NCI-H460 (cell line): ENCODE results near the gene SETD3. TPM values are rescaled to one million over a fixed set of nuclear protein-coding genes. Genes with fewer than 3 reads are reported as not detected.

Experiments
- DNase-seq: peaks from one replicate; pipeline ENCODE4 v3.0.0-alpha.2; 2016; ENCODE audit warnings: low read depth; ENCODE audit errors: extremely low read depth
- total RNA-seq: library from RNA; depleted of rRNA; stranded (reverse); fragments of >200 nt; shearing (Covaris generic); gene quantifications from 2 replicates; pipeline ENCODE4 v1.2.3, GENCODE V29; 2014

The SETD3 gene
- total RNA-seq, 1 experiment from 2014 or later: 60.5 TPM

DNA sequence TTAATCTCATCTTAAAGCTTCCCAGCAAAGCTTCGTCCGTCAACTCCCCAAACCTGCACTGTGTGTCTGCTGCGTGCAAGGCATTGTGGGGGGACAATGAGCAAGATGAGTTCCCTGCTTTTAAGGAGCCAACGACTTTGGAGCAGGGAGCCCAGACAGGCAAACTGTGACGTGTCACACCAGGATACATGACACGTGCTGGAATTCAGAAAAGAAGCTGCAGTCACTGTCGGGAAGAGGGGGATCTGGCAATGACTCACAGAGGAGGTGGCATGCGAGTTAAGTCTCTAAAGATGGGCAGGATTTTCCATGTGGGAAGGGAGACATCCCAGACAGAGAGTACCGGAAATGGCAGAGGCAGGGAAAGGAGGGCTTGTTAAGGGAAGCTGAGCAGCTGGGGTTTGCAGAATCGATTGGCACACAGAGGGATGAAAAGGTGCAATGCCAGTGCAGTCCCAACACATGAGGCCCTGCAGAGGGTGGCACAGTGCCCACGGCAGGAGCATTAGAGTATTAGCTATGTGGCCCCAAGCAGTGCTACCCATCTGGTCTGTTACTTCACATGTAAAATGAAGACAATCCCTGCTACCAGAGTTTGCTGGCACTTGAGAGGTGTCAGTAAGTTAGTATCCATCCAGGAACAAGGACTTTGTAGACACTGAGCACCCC lies 52.9 kb downstream of the SETD3 start:
- no peak for DNase-seq

DNA sequence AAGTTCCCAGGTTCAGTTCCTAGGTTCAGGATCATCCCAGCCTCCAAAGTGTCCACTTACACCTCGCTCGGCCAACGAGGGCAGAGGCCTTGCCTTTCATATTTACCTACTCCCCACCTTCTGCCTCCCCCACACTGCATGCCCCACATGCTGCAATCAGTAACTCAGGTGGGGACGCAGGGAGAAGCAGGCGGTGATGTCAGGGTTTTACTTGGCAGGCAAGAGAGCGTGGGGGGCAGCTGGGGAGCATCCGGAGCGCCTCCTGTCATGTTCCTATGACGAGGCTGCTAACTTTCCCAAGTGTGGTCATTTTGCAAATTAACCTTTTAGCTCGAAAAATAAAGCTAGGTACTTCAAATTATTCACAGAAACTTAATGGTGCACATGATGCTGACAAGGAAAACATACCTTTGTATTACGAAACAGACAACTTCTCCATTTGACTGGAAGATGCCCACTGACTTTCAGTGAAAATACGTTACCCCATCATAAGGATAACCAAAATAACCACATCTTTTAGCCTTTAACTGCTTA lies 53.8 kb downstream of the SETD3 start:
- no peak for DNase-seq

DNA sequence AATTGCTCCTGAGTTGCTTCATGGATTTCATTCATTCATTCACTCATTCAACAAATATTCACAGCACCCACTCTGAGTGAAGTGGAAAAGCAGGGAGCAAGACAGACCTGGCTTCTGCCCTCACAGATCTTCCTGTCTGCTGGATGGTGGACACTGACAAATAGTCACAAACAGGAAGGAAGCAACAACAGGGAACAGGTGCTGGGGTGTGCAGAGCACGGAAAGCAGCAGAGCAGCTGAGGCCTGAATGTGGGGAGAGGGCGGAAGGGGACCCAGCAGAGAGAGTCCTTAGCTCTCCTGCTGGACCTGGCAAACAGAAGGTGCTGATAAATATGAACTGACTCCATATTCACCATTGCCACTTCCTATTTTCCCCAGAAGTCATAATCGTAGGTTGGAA lies 54.4 kb downstream of the SETD3 start:
- DNase-seq: no peak

DNA sequence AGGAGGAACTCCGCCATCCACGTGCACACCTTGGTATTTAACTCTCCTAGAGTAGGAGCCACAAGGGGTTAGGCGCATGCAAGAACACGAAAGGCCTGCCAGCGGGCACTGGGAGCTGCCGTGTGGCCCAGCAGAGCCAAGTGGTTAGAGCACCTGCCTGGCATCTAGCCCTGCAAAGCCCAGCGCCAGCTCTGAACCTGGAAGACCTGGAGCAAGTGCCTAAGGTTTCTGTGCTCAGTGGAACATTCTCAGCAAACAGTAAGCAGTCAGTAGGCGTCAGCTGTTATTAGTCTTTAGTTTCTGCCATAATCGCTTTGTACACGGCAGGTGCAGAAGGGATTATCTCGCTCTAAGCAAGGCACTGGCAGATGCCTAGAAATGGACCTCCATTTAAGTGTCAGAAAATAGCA lies 55.4 kb downstream of the SETD3 start:
- no peak for DNase-seq

DNA sequence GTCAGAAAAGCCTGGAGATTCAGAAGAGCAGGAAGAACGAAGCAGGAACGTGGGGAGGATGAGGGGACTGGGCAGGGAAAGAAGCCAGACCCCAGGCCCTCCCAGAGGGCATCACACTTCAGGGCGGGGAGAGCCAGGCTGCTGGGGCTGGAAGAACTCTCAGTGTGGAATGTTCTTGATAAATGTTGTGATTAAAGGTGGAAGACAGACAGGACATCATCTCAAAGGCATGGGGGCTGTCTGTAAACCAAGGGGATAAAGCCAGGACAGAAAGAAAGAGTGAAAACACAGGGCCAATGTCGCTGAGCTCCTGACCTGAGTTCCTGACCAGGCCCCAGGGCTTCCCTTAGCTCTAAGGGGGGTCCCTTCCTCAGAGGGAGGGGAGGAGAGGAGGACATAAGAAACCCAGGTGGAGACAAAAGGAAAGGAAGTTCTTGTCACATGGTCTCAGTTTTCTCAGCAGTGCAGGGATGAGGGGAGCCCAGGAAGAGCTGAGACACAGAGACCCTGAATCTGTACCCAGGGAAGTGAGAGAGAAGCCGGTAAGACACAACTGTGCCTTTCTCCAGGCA lies 56.3 kb downstream of the SETD3 start:
- DNase-seq: no peak

DNA sequence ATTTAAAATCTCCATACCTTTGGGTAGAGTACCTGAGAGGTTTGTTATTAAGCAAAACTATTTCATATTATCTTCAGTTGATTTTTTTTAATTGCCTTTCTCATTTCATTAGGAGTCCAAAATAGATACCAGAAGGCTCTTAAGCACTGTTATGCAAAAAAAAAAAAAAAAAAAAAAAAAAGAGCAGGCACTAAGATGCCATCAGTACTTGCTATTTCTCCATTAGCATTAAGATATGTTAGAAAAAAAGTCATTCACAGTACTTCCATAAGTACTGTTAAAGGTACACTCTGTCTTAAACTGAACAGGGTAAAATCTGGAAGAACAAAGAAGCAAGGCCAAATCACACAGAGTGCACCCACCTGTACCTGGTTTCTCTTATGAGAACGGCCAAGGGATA lies 57.2 kb downstream of the SETD3 start:
- DNase-seq: no peak

DNA sequence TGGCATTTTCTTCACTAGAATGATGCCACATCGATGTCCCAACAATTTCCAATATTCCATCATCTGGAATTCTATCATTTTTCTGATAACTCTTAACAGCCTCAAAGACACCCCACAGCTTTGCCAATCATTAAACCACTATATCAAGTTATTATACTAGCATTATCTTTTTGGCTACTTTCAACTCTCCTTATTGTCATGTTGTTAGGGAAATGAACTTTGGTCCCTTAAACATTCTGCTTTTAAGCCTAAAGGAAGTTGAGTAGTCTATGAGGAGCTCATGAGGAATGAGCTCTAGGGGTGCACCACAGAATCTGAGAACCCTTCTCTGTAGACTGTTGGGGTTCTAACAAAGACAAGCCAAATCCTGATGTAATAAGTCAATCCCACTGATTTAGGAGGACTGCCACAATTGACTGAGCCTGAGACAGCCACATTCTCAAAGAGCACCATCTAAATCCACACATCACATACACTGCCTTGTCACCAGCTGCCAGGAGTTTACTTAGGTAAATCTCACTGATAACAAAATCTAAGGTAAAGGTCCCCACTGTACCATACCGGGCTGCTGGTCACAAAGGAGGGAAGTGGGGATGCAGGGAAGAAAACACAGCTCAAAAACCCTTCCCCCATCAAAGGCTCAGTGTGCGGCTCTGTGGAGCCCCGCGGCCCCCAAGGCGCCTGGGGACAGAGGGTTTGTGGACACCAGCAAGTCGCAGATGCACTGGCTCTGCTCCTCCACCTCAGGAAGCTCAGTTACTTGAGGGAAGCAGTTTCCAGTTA lies 58.2 kb downstream of the SETD3 start:
- no peak for DNase-seq

DNA sequence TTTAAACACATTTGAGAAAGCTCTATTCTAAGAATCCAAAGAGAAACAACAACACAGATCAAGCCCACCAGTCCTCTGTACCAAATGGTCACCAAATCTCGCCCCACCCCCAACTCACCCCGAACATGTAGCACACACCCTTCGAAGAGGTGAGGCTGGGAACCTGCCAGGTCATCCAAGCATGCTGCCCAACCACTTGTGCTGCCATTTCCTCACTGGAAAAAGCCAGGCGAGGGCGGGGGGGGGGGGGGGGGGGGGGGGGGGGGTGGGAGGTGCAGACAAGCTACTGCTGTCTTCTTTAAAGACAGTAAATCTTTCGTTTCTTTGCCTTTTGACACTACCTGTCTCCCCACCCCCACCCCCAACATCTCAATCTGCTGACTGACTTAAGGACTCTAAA lies 59.9 kb downstream of the SETD3 start:
- DNase-seq: no peak

DNA sequence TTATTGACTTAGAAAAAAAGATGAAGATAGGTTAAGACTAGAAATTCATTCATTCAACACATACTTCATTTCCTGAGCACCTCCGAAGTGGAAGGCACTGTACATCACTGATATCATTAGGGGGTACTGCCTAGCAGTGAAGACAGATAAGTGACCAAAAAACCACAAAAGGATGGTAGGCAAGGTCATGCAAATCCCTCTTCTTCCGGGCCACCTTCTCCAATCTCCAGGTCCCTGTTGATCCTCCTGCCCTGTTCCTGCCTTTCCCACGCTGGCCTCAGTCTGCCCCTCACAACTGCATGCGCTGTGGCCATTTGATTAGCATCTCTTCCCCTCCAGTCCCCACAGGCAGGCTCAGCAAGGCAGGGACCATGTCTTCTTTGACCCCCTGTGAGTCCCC lies 60.8 kb downstream of the SETD3 start:
- DNase-seq: no peak

DNA sequence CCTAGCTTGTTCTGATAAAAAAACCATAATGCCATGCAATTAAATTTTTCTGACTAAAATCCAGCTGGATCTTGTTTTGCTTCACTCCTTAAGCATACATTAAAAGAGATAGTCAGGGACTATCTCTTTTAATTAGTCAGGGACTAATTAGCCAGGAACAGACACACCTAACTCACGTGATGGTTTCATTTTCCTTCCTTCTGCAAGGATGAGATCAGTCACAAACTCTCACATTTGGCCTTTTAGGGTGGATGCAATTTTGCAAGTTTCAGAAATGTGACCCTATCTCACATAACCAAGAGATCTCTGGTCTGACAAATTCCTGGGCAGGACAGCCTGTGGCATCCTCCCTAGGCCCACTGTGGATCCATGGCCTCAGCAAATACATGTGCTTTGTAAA lies 62.4 kb downstream of the SETD3 start:
- no peak for DNase-seq

DNA sequence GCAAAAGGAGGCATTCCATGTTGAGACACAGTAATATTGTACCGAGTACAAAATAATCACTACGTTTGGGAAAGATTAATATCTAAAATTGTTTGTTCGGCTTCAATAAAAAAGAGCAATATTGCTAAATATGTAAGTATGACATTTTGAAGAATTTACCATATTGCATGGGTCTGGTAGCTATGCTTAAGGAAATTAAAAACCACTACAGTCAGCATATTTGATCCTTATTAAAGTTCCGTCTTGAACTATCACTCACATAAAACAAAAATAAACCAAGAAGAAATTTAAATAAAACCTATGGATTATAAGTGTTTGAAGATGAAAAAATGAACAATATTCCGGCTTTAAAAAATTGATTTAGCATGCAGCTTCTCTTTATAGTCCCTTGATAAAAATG lies 63.8 kb downstream of the SETD3 start:
- no peak for DNase-seq

DNA sequence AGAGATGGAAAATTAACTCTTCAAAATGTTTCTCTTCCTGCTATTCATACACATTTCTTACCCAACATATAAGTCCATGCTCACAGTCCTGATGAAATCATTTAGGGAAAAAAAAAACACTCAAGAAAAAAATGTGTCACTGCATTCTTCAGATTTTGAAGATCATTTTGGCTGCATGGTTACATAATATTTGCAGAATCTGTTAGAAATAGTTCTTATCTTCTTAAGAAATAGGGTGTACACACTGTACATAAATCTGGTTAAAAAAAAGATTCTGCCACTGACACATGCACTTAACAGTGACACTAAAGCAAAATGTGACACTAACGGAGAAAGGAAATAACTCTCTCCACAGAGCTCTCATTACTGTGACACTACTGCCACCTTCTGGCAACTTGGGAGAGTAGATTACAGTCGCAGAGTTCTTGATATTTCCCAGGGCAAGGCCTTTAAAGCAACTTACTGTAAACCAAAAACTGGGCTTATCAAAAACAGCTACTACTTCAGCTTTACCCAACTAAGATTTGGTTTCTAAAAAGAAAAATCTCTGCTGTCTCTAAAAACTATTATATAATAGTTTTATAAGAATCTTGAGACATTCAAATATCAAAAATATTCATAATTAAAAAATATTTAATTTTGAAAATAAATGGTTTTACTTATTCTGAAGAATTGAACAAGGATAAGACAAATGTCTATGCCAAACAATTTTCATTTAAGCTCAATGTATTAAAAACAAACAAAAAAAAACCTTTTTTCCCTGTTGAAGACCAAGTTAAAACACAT lies 65.0 kb downstream of the SETD3 start:
- DNase-seq: peak; percentile 88

DNA sequence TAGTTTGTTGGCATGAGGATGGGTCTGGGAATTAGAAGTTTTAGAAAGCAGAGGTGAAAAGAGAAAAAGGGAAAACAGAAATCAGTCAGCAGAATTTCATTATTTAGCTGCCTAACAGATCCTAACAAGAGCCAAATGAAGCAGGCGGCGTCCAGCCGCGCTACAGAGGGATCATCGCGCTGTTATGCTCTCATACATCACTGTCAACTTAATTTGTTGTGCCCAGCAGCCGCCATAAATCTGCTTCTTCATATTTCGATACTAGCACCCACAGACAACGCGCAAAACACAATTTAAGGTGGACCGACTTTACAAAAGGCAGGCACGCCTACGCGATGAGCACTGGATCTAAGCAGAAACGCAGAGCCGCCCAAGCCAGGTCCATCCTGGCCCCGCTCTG lies 66.7 kb downstream of the SETD3 start:
- DNase-seq: no peak

DNA sequence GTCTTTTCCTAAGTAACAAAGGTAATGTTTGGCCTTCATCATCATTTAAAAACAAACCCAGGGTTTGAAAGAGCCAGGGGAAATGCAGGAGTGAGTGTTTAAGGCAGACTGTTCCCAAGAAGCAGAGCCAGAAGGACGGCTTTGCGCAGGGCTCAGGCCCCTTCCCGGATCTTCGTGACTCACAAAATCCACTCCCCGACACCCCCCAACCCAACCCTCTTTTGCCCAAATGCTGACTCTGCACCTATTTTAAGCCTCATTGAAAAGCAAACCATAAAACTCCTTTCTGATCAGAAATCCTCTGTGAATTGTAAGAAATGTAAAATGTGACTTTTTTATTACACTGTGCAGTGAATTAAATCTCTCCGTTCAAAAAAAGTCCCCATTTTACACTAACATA lies 67.5 kb downstream of the SETD3 start:
- DNase-seq: no peak

DNA sequence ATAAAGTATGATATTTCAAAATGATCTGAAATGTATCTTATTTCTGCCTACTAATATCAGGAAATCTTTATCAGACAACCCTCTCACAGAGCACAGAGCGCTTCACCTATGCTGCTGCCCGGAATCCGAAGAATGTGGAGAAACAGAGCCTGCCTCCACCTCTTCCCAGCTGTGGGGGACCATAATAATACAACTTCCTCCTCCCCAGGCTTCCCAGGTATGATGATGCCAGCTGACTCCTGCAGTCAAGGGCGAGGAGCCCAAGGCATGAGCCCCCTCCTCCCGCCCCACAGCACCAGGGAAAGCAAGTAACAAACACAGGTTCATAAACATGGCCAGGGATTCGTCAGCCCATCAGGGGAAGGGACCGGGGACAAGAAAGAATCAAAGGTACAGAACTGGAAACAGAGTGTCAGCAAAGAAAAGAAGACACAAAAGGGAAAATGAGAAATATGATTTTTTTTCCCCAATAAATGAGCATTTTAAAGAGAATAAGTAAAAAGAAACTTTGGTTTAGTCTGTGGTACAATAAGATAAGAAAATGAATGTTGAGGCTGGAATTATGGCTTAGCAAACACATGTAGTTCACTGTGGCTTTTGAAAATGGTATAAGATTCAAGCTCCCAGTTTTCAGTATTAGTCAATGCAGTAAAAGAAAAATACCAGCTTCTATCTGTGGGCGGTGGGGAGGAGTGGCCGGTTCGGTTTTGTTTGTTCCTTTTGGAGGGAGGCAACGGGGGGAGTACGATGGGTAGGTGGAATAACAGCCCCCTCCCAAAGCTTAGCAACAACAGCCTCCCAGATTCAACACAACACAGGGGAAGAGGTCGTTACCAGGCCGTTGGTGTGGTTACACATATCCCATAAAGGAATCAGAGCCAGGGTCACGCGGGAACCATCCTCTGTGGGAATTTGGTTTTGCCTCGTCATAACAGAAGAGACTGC lies 68.3 kb downstream of the SETD3 start:
- no peak for DNase-seq

DNA sequence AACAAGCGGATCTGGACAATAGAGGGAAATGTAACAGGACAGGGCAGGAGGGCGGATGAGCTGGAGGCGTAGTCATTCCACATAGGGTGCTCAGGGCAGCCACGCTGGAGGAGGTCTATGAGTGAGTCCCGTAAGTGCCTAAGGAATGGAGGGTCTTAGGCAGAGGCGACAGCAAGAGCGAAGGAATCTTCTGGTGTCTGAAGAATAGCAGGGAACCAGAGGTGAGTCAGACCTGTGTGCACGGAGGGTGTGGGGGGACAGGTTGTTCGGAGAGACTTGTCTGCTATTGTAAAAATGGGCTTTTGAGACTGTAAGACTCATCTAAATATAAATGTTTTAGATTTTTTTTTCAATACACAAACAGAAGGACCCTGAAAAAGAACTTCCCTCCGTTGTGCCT lies 70.6 kb downstream of the SETD3 start:
- no peak for DNase-seq

DNA sequence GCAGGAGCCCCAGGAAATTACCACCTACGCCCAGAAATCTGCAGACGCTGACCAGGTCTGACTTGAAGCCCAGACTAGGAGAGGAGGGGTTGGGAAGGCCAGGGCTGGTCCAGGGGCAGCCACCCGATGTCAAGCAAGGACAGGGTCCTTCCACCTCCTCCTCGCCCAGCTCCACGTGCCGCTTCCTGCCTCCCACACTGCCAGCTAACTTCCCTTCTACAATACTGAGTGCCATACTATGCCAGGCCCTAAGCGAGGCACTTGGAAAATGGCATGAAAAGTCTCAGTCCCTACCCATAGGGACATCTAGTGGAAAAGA lies 71.7 kb downstream of the SETD3 start:
- DNase-seq: no peak

DNA sequence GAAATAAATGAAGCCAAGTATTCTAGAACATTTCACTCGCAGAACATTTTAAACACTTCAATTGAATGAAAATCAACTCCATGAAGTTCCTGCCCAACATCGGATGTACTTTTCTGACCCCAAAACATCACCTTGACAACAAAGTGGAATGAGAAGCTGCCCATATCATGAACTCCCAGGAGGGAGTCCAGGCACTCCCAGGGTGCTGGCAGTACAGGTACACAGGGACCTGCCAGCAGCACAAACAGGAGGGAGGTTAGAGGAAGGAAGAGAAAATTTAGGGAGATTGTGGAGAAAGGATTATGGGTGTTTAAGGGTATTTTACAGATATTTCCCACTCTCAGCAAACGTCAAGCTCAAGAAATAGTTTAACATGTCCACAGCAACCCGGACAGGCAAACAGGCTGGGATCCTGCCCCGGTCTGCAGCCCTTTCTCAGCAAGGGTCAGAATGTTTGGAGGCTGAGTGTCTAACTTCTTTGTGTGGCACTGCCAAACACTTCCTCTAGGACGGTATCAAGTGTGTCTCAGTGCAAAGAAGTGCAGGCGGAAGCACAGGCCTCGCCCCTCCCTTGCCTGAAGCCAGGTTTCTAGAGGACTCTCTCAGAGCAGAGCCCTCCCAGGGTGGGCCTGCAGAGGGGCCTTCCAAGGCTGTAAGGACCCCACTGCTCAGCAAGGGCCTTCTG lies 72.2 kb downstream of the SETD3 start:
- DNase-seq: no peak

DNA sequence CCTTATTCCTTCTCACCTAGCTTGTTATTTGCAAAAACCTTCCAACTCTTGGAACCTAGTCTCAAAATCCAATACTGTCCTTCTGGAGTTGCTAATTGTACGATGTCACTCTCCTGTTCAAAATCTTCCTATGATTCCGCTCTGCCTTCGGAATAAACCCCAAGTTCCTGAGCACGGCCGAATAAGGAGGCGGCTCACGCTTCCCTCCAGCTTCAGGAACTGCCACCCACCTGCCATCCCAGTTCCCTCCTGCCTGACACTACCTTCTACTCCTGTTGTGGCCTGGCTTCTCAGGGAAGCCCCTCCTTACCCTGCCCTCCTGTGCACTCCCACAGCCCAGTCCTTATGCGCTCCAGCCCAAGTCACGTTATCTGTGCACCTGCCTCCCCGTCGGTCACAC lies 73.2 kb downstream of the SETD3 start:
- no peak for DNase-seq

DNA sequence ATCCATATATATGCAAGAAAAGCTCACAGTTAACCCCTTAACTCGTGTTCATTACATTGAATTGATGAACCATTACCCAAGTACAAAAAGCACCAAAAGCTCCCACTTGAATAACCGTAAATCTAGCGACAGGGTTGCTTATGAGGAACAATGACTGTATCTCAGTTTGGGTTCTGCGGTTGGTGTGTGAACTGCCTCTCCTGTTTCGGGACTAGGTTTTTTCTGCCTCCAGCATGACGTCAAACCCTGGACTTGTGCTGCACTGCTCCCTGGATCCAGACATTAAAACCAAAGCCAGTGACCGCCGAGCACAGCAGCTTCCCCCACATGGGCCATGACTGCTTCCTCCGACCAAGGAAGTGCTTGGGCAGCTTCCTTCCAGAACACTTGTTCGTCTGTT lies 77.7 kb downstream of the SETD3 start:
- no peak for DNase-seq
